Keratinocyte (primary cell): ENCODE results near the gene MAD1L1. TPM values are rescaled to one million over a fixed set of nuclear protein-coding genes. Genes with fewer than 3 reads are reported as not detected.

ENCODE experiments used
- DNase-seq: peaks from one replicate; pipeline ENCODE4 v3.0.0-alpha.2; 2011; ENCODE audit warnings: low read depth, missing footprints, low spot score
- FAIRE-seq: peaks from 2 replicates; lab custom pipeline; 2011; peaks lifted over from hg19 to GRCh38; lab: Jason Lieb, UNC
- H2AFZ ChIP-seq: 2 replicates; pipeline ENCODE4 v1.6.0; 2012; ENCODE audit warnings: low read length, control low read depth, inconsistent platforms; ENCODE audit not compliant: control insufficient read depth
- H3K27ac ChIP-seq: 2 replicates; pipeline ENCODE4 v1.5.1; 2011; ENCODE audit warnings: low read length; ENCODE audit not compliant: control insufficient read depth, insufficient read depth
- H3K27me3 ChIP-seq: 3 replicates; pipeline ENCODE4 v1.6.0; 2011; ENCODE audit warnings: low read length; ENCODE audit not compliant: control insufficient read depth, insufficient read depth; ENCODE audit errors: extremely low read depth
- H3K36me3 ChIP-seq, 2 experiments: 2 replicates in 1 of 2; 3 replicates in 1 of 2; pipeline ENCODE4 v1.5.1; 2011; ENCODE audit warnings: low read length in 2 of 2, mild to moderate bottlenecking in 1 of 2; ENCODE audit not compliant: control insufficient read depth in 2 of 2, insufficient read depth in 2 of 2; ENCODE audit errors: extremely low read depth in 1 of 2
- H3K4me1 ChIP-seq: 3 replicates; pipeline ENCODE4 v1.5.1; 2011; ENCODE audit warnings: low read length; ENCODE audit not compliant: control insufficient read depth, insufficient read depth; ENCODE audit errors: extremely low read depth
- H3K4me2 ChIP-seq: 3 replicates; pipeline ENCODE4 v1.6.0; 2011; ENCODE audit warnings: low read depth, low read length; ENCODE audit not compliant: control insufficient read depth, insufficient read depth; ENCODE audit errors: extremely low read depth
- H3K4me3 ChIP-seq, 3 experiments: fragments of 200-600 bp in 1 of 3; sonication (generic) in 1 of 3; 2 replicates in 2 of 3; 3 replicates in 1 of 3; pipeline ENCODE4 v1.5.1; 2011 to 2016; ENCODE audit warnings: low read length in 3 of 3, mild to moderate bottlenecking in 3 of 3, control low read depth in 2 of 3, inconsistent platforms in 1 of 3, low read depth in 1 of 3, mixed read lengths in 1 of 3, mixed run types in 1 of 3, moderate library complexity in 1 of 3; ENCODE audit not compliant: control insufficient read depth in 2 of 3, insufficient read depth in 2 of 3; ENCODE audit errors: extremely low read depth in 1 of 3
- H3K79me2 ChIP-seq: 2 replicates; pipeline ENCODE4 v1.6.0; 2012; ENCODE audit warnings: low read length; ENCODE audit not compliant: control insufficient read depth, insufficient read depth
- H3K9ac ChIP-seq: 3 replicates; pipeline ENCODE4 v1.6.0; 2011; ENCODE audit warnings: low read length; ENCODE audit not compliant: control insufficient read depth, insufficient read depth; ENCODE audit errors: extremely low read depth
- H3K9me1 ChIP-seq: 3 replicates; pipeline ENCODE4 v1.6.0; 2011; ENCODE audit warnings: low read length; ENCODE audit not compliant: control insufficient read depth, insufficient read depth; ENCODE audit errors: extremely low read depth
- H3K9me3 ChIP-seq: 2 replicates; pipeline ENCODE4 v1.5.1; 2012; ENCODE audit warnings: low read depth, low read length; ENCODE audit not compliant: control insufficient read depth
- H4K20me1 ChIP-seq: 3 replicates; pipeline ENCODE4 v1.6.0; 2011; ENCODE audit warnings: low read length; ENCODE audit not compliant: control insufficient read depth, insufficient read depth; ENCODE audit errors: extremely low read depth
- EZH2 ChIP-seq: IDR thresholded peaks from one replicate; pipeline ENCODE4 v1.6.1; 2012; ENCODE audit warnings: inconsistent platforms, mild to moderate bottlenecking, low read length, moderate library complexity
- dilution Hi-C: fragments of 300-500 bp; cut with MboI; formaldehyde crosslinking; loops from one replicate; pipeline ENCODE4 v1.7.0; 2020; ENCODE audit warnings: low sequenced_read_pairs; ENCODE audit not compliant: extremely low pct_ligation_motif_present
- polyA plus RNA-seq, 5 experiments: library from polyadenylated mRNA; depleted of rRNA in 3 of 5; stranded (reverse) in 3 of 5; stranded (forward) in 1 of 5; unstranded in 1 of 5; fragments of >200 nt; gene quantifications; 1 replicate in 1 of 5; 2 replicates in 3 of 5; 3 replicates in 1 of 5; pipeline versions ENCODE4 v1.2.1 to v1.2.3, GENCODE V29; 2011 to 2012; ENCODE audit warnings: missing spikeins in 2 of 5, low read depth in 1 of 5, low replicate concordance in 1 of 5
- TF ChIP-seq, protein P1 (sequence below), 3 experiments: IDR thresholded peaks in 1 of 3; conservative IDR thresholded peaks in 1 of 3; optimal IDR thresholded peaks in 1 of 3; 2 replicates in 2 of 3; 3 replicates in 1 of 3; pipeline versions ENCODE3 to v1.5.1; 2011; ENCODE audit warnings: low read length in 3 of 3, mild to moderate bottlenecking in 3 of 3, moderate library complexity in 2 of 3, control low read depth in 1 of 3, inconsistent platforms in 1 of 3; ENCODE audit not compliant: insufficient read depth in 2 of 3; ENCODE audit errors: extremely low read depth in 1 of 3

The MAD1L1 gene
- polyA plus RNA-seq, 1 donor (not counting 4 experiments of a cell fraction or from before 2014, with no cell fraction given) = 18.0 TPM

DNA sequence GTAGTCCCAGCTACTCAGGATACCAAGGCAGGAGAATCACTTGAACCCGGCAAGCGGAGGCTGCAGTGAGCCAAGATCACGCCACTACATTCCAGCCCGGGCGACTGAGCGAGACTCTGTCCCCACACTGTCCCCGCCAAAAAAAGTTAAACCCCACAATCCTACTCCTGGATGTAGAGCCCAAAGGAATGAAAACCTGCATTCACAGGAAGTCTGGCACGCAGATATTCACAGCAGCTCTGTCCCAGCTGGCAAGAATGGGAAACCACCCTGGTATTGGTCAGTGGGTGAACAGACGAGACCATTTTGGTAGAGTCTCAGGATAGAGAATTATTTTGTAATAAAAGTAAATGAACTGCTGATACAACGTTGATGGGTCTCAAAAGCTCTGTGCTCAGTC, 225.2 kb downstream of the MAD1L1 start:
- DNase-seq = no peak
- Histone ChIP-seq H3K9me3 (no peaks in the 10 kb centered on the region), H2AFZ (no peak overlapping the region), H3K27ac (no peak overlapping the region), H3K4me3 (no peak overlapping the region), H3K4me1 (no peaks in the 10 kb centered on the region), H4K20me1 (no peaks in the 10 kb centered on the region), H3K9me1 (no peaks in the 10 kb centered on the region), H3K79me2 (no peaks in the 10 kb centered on the region), H3K4me2 (no peak overlapping the region), H3K9ac (no peak overlapping the region), H3K36me3 (peaks cover 0 to 4% of the 10 kb centered on the region in 2 experiments), H3K27me3 (no peaks in the 10 kb centered on the region)
- dilution Hi-C loops = no loop called here
- no peak for TF ChIP-seq EZH2
- TF ChIP-seq, protein P1, sequence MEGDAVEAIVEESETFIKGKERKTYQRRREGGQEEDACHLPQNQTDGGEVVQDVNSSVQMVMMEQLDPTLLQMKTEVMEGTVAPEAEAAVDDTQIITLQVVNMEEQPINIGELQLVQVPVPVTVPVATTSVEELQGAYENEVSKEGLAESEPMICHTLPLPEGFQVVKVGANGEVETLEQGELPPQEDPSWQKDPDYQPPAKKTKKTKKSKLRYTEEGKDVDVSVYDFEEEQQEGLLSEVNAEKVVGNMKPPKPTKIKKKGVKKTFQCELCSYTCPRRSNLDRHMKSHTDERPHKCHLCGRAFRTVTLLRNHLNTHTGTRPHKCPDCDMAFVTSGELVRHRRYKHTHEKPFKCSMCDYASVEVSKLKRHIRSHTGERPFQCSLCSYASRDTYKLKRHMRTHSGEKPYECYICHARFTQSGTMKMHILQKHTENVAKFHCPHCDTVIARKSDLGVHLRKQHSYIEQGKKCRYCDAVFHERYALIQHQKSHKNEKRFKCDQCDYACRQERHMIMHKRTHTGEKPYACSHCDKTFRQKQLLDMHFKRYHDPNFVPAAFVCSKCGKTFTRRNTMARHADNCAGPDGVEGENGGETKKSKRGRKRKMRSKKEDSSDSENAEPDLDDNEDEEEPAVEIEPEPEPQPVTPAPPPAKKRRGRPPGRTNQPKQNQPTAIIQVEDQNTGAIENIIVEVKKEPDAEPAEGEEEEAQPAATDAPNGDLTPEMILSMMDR (optimal IDR thresholded peaks at IDR 0.05 in 1 of 3, IDR thresholded peaks at IDR 0.05 in 1 of 3, conservative IDR thresholded peaks at IDR 0.05 in 1 of 3; ENCODE audit: extremely low read depth in 1 of 3, insufficient read depth in 2 of 3, low read length in 3 of 3) = no peak
- no peak for FAIRE-seq

DNA sequence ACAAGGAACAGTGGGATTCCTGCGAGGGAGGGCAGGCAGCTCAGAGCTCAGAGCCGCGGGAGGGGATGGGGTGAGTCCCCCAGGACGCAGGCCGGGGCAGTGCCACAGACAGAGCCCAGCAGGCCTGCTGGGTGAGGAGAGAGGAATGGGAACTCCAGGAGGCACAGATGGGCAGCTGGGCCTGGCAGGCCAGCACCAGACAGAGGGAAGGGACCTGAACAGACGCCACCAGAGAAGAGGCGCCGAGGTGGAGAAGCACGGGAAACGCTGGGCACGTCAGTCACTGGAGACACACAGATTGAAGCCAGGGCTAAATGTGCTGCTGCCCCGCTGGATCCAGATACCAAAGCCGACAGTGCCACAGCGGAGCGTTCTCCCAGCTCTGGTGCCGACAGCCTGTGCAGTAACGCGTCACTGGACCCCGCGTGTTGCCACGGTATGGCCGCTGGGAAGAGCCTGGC, 225.8 kb downstream of the MAD1L1 start:
- DNase-seq (no peak), FAIRE-seq (no peak)
- H3K27me3 ChIP-seq = no peaks in the 10 kb centered on the region
- H4K20me1 ChIP-seq = no peaks in the 10 kb centered on the region
- no peaks in the 10 kb centered on the region for H3K9me1 ChIP-seq
- no peak overlapping the region for H3K27ac ChIP-seq
- H3K4me3 ChIP-seq = no peak overlapping the region
- H2AFZ ChIP-seq = no peak overlapping the region
- H3K4me2 ChIP-seq = no peak overlapping the region
- H3K36me3 ChIP-seq = peaks cover 0 to 4% of the 10 kb centered on the region in 2 experiments
- TF ChIP-seq, protein P1 (optimal IDR thresholded peaks at IDR 0.05 in 1 of 3, IDR thresholded peaks at IDR 0.05 in 1 of 3, conservative IDR thresholded peaks at IDR 0.05 in 1 of 3; ENCODE audit: extremely low read depth in 1 of 3, insufficient read depth in 2 of 3, low read length in 3 of 3) = no peak
- no peak for TF ChIP-seq EZH2
- no peak overlapping the region for H3K9ac ChIP-seq
- H3K79me2 ChIP-seq = no peaks in the 10 kb centered on the region
- peaks cover 4% of the 10 kb centered on the region for H3K4me1 ChIP-seq
- no peaks in the 10 kb centered on the region for H3K9me3 ChIP-seq
- dilution Hi-C loops = no loop called here
